ENCODE data around the gene CKS1B. TPM values are rescaled to one million over a fixed set of nuclear protein-coding genes. Genes with fewer than 3 reads are reported as not detected.

The CKS1B gene
- total and polyA plus RNA-seq, 2 donors (not counting 1 experiment from before 2014, with no cell fraction given) = 16.8 to 33.0 TPM

DNA sequence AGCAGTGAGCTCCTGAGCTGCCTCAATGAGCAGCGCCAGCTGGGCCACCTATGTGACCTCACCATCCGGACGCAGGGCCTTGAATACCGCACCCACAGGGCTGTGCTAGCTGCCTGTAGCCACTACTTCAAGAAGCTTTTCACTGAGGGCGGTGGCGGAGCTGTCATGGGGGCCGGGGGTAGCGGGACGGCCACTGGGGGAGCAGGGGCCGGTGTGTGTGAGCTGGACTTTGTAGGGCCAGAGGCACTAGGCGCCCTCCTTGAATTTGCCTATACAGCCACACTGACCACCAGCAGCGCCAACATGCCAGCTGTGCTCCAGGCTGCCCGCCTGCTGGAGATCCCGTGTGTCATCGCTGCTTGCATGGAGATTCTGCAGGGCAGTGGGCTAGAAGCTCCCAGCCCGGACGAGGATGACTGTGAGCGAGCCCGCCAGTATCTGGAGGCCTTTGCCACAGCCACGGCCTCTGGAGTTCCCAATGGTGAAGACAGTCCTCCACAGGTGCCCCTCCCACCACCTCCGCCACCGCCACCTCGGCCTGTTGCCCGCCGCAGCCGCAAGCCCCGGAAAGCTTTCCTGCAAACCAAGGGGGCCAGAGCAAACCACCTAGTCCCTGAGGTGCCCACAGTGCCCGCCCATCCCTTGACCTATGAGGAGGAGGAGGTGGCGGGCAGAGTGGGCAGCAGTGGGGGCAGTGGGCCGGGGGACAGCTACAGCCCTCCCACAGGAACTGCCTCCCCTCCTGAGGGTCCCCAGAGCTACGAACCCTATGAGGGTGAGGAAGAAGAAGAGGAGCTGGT is 40.4 kb downstream of the CKS1B start:
- Histone ChIP-seq H3K9me3 (ENCODE audit: control extremely low read depth in 1 of 3, control insufficient read depth in 2 of 3, insufficient read depth in 1 of 3, low read length in 2 of 3) (peaks cover 0 to 2% (median 0%) of the 10 kb centered on the region in 3 donors), H3K36me3 (replicated peaks in 1 of 2; ENCODE audit: control extremely low read depth in 1 of 2, control insufficient read depth in 1 of 2, extremely low read depth in 1 of 2, insufficient read depth in 2 of 2, low read length in 1 of 2) (peaks cover 0 to 24% of the 10 kb centered on the region in 2 experiments), H3K27ac (ENCODE audit: low read length in 2 of 2) (peak overlapping the region in 1 of 2 donors; percentile 89), H3K4me2 (replicated peaks; ENCODE audit: low read depth, low read length, poor library complexity, severe bottlenecking) (no peak overlapping the region), H3K27me3 (replicated peaks in 1 of 4; ENCODE audit: control extremely low read depth in 1 of 4, control insufficient read depth in 3 of 4, insufficient read depth in 4 of 4, low read length in 3 of 4) (no peaks in the 10 kb centered on the region), H3K9ac (ENCODE audit: low read length) (no peak overlapping the region), H4K20me1 (ENCODE audit: control insufficient read depth, insufficient read depth, low read length, poor library complexity, severe bottlenecking) (peaks cover 12% of the 10 kb centered on the region), H3K4me1 (ENCODE audit: control insufficient read depth in 2 of 2, insufficient read depth in 2 of 2, low read length in 2 of 2) (peaks cover 77 to 91% of the 10 kb centered on the region in 2 donors), H2AFZ (ENCODE audit: insufficient read depth, low read depth, low read length, poor library complexity, severe bottlenecking) (no peak overlapping the region), H3K79me2 (ENCODE audit: control insufficient read depth, insufficient read depth, low read length) (peaks cover under 1% of the 10 kb centered on the region), H3K4me3 (ENCODE audit: control extremely low read depth in 1 of 5, extremely low read depth in 1 of 5, insufficient read depth in 1 of 5, low read depth in 2 of 5, low read length in 4 of 5) (no peak overlapping the region)
- H3K9me3 Mint-ChIP-seq (ENCODE audit: insufficient read depth) = no peaks in the 10 kb centered on the region
- no peak for TF ChIP-seq EZH2 (IDR thresholded peaks at IDR 0.05; ENCODE audit: borderline replicate concordance, insufficient read depth, low read depth, low read length, poor library complexity, severe bottlenecking)
- TF ChIP-seq, protein P1, sequence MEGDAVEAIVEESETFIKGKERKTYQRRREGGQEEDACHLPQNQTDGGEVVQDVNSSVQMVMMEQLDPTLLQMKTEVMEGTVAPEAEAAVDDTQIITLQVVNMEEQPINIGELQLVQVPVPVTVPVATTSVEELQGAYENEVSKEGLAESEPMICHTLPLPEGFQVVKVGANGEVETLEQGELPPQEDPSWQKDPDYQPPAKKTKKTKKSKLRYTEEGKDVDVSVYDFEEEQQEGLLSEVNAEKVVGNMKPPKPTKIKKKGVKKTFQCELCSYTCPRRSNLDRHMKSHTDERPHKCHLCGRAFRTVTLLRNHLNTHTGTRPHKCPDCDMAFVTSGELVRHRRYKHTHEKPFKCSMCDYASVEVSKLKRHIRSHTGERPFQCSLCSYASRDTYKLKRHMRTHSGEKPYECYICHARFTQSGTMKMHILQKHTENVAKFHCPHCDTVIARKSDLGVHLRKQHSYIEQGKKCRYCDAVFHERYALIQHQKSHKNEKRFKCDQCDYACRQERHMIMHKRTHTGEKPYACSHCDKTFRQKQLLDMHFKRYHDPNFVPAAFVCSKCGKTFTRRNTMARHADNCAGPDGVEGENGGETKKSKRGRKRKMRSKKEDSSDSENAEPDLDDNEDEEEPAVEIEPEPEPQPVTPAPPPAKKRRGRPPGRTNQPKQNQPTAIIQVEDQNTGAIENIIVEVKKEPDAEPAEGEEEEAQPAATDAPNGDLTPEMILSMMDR (IDR thresholded peaks at IDR 0.05) = no peak
- no peak overlapping the region for H3K4me3 Mint-ChIP-seq
- peak overlapping the region; percentile 89 for H3K27ac Mint-ChIP-seq
- H3K27me3 Mint-ChIP-seq = no peaks in the 10 kb centered on the region
- ChIA-PET CTCF (interaction anchor here (0.7 to 17.4 kb wide), 10 partner anchors 15 to 455 kb away, joined by 3 to 295 read pairs (median 28); partner anchors contain the start of genes CKS1B, FLAD1, LENEP and PYGO2), POLR2A (interaction anchor here (4.4 to 6.0 kb wide), 2 partner anchors 13 to 40 kb away, joined by 32 to 74 read pairs; partner anchors contain the start of genes CKS1B and ZBTB7B)
- WGBS (ENCODE audit: insufficient coverage) = 97% methylated on average over 21 of the region's 31 CpGs
- DNase-seq (no peak), ATAC-seq (ENCODE audit: low read depth) (no peak)
- peaks cover 84% of the 10 kb centered on the region for H3K4me1 Mint-ChIP-seq
- intact Hi-C loops (cut with micrococcal nuclease) = no loop called here

Data from B cell (primary cell).